Measurements from ENCODE around the gene FCRL1. TPM values are rescaled to one million over a fixed set of nuclear protein-coding genes. Genes with fewer than 3 reads are reported as not detected.

Gene FCRL1, protein sequence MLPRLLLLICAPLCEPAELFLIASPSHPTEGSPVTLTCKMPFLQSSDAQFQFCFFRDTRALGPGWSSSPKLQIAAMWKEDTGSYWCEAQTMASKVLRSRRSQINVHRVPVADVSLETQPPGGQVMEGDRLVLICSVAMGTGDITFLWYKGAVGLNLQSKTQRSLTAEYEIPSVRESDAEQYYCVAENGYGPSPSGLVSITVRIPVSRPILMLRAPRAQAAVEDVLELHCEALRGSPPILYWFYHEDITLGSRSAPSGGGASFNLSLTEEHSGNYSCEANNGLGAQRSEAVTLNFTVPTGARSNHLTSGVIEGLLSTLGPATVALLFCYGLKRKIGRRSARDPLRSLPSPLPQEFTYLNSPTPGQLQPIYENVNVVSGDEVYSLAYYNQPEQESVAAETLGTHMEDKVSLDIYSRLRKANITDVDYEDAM
- polyA plus RNA-seq (ENCODE audit: insufficient read length in 4 of 4): under 1 TPM in 3 of 4 donors, not detected in 1; 0.10 to 0.20 (median 0.15) TPM

DNA sequence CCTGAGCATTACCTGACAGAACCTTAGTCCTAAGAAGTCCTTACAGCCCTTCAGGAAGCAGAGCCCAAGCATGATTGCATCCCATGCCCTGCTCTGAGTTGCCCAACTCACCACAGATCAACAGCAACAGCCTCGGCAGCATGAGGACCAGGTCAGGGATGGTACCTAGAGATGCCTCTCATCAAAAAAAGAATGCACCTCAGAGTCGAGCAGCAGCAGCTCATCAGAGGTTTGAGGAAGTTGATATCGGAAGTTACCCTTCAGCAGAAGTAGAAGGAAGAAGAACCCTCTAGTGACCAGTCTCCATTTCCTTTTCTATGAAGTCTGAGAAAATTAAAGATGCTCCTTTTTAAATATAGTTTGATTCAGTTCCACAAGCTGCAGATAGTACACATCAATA is at the start of gene FCRL1:
TSS of gene FCRL1 (minus strand) at position 225 of the 400 bp plus-strand sequence. CDS start at position 142, 83 bp downstream.
- no peak for DNase-seq (ENCODE audit: low read depth in 4 of 4, low spot score in 3 of 4)

GRCh38 chr1:157868654-157869053 is 48.7 kb upstream of the FCRL1 start:
- DNase-seq (ENCODE audit: low read depth in 4 of 4, low spot score in 3 of 4): no peak

- no peak for DNase-seq (ENCODE audit: low read depth in 4 of 4, low spot score in 3 of 4)
Observed at GRCh38 chr1:157862114-157863070, 42.5 kb upstream of the FCRL1 start.

GRCh38 chr1:157856538-157856937 is 36.6 kb upstream of the FCRL1 start:
- no peak for DNase-seq (ENCODE audit: low read depth in 4 of 4, low spot score in 3 of 4)

DNA sequence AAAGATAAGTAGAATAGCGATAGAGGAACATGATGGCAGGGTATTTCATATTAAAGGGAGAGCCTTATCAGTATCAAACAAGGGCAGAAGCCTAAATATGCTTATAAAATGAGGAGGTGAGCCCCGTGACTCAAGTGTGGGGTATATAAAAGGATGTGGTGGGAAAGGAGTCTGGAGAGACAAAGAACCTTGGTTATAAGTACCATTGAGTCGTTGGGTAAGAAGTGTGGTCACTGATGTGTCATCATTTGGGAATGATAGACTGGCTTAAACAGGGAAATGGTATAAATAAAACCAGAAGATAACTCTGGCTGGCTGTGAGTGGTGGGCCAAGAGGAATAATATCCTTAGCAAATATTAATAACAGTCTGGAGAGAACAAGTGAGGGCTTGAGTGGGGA is 32.6 kb upstream of the FCRL1 start:
- no peak for DNase-seq (ENCODE audit: low read depth in 4 of 4, low spot score in 3 of 4)

- no peak for DNase-seq (ENCODE audit: low read depth in 4 of 4, low spot score in 3 of 4)
Observed at GRCh38 chr1:157849229-157849875, 29.4 kb upstream of the FCRL1 start.

DNA sequence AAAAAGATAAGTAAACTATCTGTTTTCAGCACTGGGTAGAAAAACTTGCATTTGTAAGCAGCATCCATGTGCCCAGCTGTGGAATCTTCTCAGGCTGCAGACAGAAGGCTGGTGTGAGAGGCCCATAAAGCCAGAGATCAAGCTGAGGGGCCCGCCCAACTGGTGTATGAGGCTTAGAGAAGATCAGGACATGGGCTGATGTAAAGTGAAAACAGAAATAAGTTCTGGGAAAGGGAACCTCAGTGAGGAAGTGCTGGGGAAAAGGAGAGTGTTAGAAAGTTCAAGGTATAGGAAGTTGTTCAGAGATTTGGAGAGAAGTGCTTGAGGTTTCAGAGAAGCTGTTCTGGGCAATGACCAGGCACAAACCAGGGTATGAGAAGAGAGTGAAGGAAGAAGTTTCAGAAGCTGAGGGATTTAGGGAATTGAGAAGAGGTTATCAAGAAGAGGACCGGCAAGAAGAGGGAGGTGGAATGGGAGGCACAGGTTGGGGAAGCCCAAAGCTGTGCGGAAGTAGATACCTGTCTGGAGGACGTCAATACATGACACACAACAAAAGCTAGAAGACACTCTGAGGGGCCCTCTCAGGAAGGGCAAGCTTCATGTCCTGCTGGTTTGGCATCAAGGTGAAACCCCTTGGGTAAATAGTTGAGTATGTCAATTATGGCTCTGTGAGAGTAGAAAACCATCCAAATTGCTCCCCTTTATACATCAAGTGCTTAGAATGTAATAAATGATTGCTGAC is 24.3 kb upstream of the FCRL1 start:
- no peak for DNase-seq (ENCODE audit: low read depth in 4 of 4, low spot score in 3 of 4)

DNA sequence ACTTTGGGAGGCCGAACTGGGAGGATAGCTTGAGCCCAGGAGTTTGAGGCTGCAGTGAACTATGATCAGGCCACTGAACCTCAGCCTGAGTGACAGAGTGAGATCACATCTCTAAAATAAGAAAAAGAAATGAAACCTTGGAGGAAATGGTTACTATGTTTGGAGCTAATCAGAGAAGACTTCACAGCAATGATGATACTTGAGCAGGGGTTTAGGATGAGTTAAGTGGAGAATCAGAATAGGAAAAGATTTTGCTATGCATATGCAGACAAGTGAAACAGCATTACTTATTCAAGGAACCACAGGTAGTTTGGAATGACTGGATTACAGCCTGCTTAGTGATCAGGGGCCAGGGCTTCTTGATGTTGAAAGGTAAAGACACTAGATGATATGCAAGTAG is 23.0 kb upstream of the FCRL1 start:
- no peak for DNase-seq (ENCODE audit: low read depth in 4 of 4, low spot score in 3 of 4)

- no peak for DNase-seq (ENCODE audit: low read depth in 4 of 4, low spot score in 3 of 4)
Observed at GRCh38 chr1:157841708-157842107, 21.8 kb upstream of the FCRL1 start, which contains the start of gene CD5L. CD5L (minus strand) TSS chr1:157841808; CDS start chr1:157841701, 107 bp downstream.

DNA sequence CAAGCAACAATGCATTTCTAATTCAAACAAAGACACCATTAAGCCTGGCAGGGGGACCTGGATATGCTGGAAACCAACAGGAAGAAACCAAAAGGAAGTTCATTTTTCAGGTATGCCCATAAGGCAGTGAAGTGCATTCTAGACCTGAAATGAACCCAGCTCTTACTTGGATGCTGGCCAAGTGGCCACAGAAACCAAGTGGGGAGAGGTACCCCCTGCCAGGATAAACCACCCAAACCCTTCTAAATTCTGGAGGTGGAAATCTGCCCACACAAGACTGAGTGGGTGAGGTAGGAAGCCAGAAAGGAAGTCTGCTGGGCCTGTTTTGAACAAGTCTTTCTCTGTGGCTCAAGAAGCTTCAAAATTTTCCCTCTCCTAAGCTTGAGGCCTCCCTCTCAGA is 19.0 kb upstream of the FCRL1 start:
- no peak for DNase-seq (ENCODE audit: low read depth in 4 of 4, low spot score in 3 of 4)

DNA sequence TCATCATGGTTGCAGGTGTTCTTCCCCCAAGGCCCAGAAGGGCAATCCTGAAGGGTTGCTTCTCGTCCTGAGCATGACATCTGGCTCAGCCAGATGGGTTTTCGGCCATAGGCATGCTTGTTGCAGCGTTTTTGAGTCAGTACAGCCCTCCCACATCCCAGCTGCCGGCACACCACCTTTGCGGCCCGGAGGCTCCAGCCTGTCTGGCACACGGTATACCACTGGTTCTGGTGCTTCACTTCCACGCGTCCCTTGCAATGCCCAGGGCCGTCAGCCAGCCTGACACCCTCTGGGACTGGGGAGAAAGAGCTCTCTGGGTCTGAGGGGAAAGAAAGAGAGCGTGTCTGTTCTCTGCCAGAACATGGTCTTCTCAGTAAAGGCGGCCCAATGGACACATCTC is 14.5 kb upstream of the FCRL1 start:
- no peak for DNase-seq (ENCODE audit: low read depth in 4 of 4, low spot score in 3 of 4)

DNA sequence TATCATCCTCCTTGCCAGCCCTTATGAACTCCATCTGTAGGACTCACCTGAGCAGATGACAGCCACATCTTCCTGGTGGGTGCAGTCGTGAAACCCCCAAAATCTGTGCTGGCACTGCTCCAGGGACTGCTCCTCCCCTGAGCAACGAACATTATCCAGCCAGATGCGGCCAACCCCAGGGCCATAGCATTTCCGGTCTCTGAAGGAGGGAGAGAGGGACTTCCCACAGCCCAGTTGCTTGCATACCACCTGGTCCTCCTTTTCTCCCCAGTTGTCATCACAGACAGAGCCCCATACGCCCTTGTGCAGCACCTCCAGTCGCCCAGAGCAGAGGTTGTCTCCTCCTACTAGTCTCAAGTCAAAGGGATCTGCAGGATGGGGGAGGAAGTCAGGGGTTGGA is 13.2 kb upstream of the FCRL1 start:
- no peak for DNase-seq (ENCODE audit: low read depth in 4 of 4, low spot score in 3 of 4)

DNA sequence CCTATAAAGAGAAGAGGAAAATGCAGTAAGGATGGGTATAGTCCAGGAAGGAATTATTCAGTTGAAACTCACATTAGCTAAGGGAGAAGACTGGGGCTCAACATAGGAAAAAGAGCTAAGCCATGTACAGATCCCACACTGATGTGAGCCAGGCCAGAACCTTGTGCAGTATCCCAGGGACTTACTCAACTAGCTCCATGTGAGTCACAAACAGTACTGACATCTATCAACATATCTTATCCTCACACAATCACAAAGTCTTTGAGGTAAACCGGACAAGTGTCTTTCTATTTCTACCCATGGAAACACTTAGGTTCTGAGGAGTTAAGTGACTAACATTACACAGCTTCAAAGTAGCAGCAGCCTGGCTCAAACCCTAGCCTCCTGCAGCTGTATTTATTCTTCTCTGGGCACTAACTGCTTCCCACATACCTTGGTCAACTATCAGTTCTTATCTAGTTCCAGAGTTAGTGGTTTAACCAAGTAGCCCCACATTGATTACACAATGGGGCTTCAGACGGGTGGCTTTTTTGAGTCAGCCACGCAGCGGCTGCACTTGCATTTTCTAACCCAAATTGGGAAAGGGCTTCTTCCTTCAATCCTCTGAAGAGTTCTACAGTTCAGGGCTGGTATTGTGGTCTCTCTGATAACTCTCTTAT is 12.2 kb upstream of the FCRL1 start:
- DNase-seq (ENCODE audit: low read depth in 4 of 4, low spot score in 3 of 4): no peak

GRCh38 chr1:157830887-157831286 is 11.0 kb upstream of the FCRL1 start:
- DNase-seq (ENCODE audit: low read depth in 4 of 4, low spot score in 3 of 4): no peak

GRCh38 chr1:157829711-157830110 is 9.8 kb upstream of the FCRL1 start:
- DNase-seq (ENCODE audit: low read depth in 4 of 4, low spot score in 3 of 4): no peak

GRCh38 chr1:157829210-157829609 is 9.3 kb upstream of the FCRL1 start:
- no peak for DNase-seq (ENCODE audit: low read depth in 4 of 4, low spot score in 3 of 4)

- no peak for DNase-seq (ENCODE audit: low read depth in 4 of 4, low spot score in 3 of 4)
Observed at GRCh38 chr1:157820299-157820698, 379 bp upstream of the FCRL1 start.

DNA sequence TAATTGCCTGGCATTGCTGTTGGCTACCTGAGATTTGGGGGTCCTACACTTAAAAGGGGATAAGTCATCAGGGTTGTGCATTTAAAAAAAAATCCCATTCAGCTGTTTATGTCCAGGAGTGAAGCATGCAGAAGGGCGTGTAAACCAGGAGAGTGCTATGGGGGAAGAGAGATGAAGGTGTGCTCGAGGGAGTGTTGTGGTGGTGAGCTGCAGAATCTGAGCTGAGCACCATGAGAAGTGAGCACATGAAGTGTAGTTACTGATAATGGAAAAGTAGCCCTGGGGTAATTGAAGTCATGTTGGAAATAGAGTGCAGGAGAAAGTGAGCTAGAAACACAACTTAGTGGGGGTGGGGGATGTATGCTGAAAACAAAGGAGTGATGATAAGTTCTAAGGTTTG is 705 bp downstream of the FCRL1 start:
- no peak for DNase-seq (ENCODE audit: low read depth in 4 of 4, low spot score in 3 of 4)

- no peak for DNase-seq (ENCODE audit: low read depth in 4 of 4, low spot score in 3 of 4)
Observed at GRCh38 chr1:157813269-157813668, 6.7 kb downstream of the FCRL1 start.
